Heart left ventricle (tissue), 13 donors: ENCODE measurements around the gene PTBP2.
"Not testable (repeated sequence)": the region's sequence is repeated elsewhere in the genome, so short reads cannot be mapped to it uniquely, and the experiment has no call there.

Experiments used
- CTCF ChIP-seq, 12 donors: fragments of 200-600 bp; sonication (generic) in 4 of 12; IDR thresholded peaks; one replicate each; pipeline versions ENCODE4 v1.5.0 to v1.8.0; 2018 to 2022; ENCODE audit warnings: antibody characterized with exemption in 12 of 12, mild to moderate bottlenecking in 5 of 12
- POLR2A ChIP-seq, 2 donors: fragments of 450-650 bp; IDR thresholded peaks; one replicate each; pipeline ENCODE4 v1.6.1; 2017; ENCODE audit warnings: antibody characterized with exemption in 2 of 2, mild to moderate bottlenecking in 2 of 2, moderate library complexity in 2 of 2
- donor health status: ischemic (EF 13 %, LVEDD 7.1; RV severe dilation, severe dysfunction).
- donor health status: DM: no; HTN: yes; CAD: no.
- donor health status: DM: no; HTN: no; CAD: no.
- donor health status: ischemic (EF 25% LVEDD 6.9; RV normal size, moderate dysfunction).
- donor health status: ischemic (EF 25% LVEDD 5.7; RV mildly dilated, moderate dysfunction).
- donor health status: ischemic (EF 35%, LVEDD 5.7; RV mildly dilated, moderate dysfunction).
- donor health status: nonischemic (EF 11% LVEDD 7.7; RV severe dilation, severe dysfunction).
- donor health status: DM: yes; HTN: yes; CAD: no.
- donor health status: PGD.
- donor health status: ischemic (EF 29% LVEDD 5.4; RV normal size, mild dysfunction).
- donor health status: nonischemic (EF 23%, LVEDD 6.1; RV moderate dilation, normal function).

DNA sequence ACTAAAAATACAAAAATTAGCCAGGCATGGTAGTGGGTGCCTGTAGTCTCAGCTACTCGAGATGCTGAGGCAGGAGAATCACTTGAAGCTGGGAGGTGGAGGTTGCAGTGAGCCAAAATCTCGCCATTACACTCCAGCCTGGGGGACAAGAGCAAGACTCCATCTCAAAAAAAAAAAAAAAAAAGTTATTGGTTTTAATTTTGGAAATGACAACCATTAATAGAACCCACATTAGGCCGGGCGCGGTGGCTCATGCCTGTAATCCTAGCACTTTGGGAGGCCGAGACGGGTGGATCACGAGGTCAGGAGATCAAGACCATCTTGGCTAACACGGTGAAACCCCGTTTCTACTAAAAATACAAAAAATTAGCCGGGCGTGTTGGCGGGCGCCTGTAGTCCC is 80.1 kb downstream of the PTBP2 start:
- TF ChIP-seq POLR2A, CTCF (IDR thresholded peaks at IDR 0.05): not testable (repeated sequence)
